Stimulated activated CD8-positive, alpha-beta memory T cell treated with anti-CD3 and anti-CD28 coated beads, Interleukin-4, amount 100 ng/mL, for 24 hours (primary cell): ENCODE results near the gene SLC25A19.
"Not testable (repeated sequence)": the region's sequence is repeated elsewhere in the genome, so short reads cannot be mapped to it uniquely, and the experiment has no call there.

ENCODE experiments used
- DNase-seq: peaks from one replicate; pipeline ENCODE4 v3.0.0-alpha.2; 2020; ENCODE audit warnings: low read depth

The SLC25A19 gene

GRCh38 chr17:75301502-75302206 lies 12.4 kb upstream of the SLC25A19 start:
- DNase-seq: no peak

GRCh38 chr17:75301049-75301448 lies 11.8 kb upstream of the SLC25A19 start:
- DNase-seq: no peak

GRCh38 chr17:75300280-75300679 lies 11.0 kb upstream of the SLC25A19 start:
- DNase-seq: no peak

- no peak for DNase-seq
These were observed 6.2 kb upstream of the SLC25A19 start for GRCh38 chr17:75295201-75296158.

- not testable (repeated sequence) for DNase-seq
These were observed 3.7 kb upstream of the SLC25A19 start for GRCh38 chr17:75292810-75293448.

GRCh38 chr17:75289832-75290337 lies 652 bp upstream of the SLC25A19 start:
- DNase-seq: peak; percentile 42

GRCh38 chr17:75288770-75289114 lies 491 bp downstream of the SLC25A19 start:
- peak; percentile 35 for DNase-seq

GRCh38 chr17:75288359-75288758 lies 874 bp downstream of the SLC25A19 start:
- DNase-seq: no peak

- DNase-seq: no peak
These were observed 2.0 kb downstream of the SLC25A19 start for GRCh38 chr17:75287221-75287620.

- no peak for DNase-seq
These were observed 4.1 kb downstream of the SLC25A19 start for GRCh38 chr17:75285123-75285522.

- not testable (repeated sequence) for DNase-seq
These were observed 9.0 kb downstream of the SLC25A19 start for GRCh38 chr17:75280189-75280588.

- DNase-seq: no peak
These were observed 11.6 kb downstream of the SLC25A19 start for GRCh38 chr17:75277664-75278071.

GRCh38 chr17:75273977-75274708 lies 15.1 kb downstream of the SLC25A19 start:
- DNase-seq: no peak

GRCh38 chr17:75272848-75273184 lies 16.4 kb downstream of the SLC25A19 start:
- DNase-seq: no peak

GRCh38 chr17:75271955-75272847 lies 17.0 kb downstream of the SLC25A19 start:
- DNase-seq: no peak

GRCh38 chr17:75271233-75271954 lies 17.8 kb downstream of the SLC25A19 start:
- peak; percentile 80 for DNase-seq

- DNase-seq: no peak
These were observed 18.3 kb downstream of the SLC25A19 start, which contains the start of gene MIF4GD for GRCh38 chr17:75270966-75271232. Gene MIF4GD (minus strand): TSS chr17:75271231. CDS start chr17:75270195, 1,036 bp downstream.

- peak; percentile 43 for DNase-seq
These were observed 18.8 kb downstream of the SLC25A19 start for GRCh38 chr17:75270218-75270965.

GRCh38 chr17:75269844-75270217 lies 19.4 kb downstream of the SLC25A19 start:
- DNase-seq: no peak
